Stimulated activated CD4-positive, alpha-beta T cell treated with anti-CD3 and anti-CD28 coated beads, Interleukin-15, amount 100 ng/mL, for 1 hour (primary cell): ENCODE data around the gene FAU.
"Not testable (repeated sequence)": the region's sequence is repeated elsewhere in the genome, so short reads cannot be mapped to it uniquely, and the experiment has no call there.

Source experiments
- DNase-seq, 2 donors: peaks; one replicate each; pipeline ENCODE4 v3.0.0-alpha.2; 2020; ENCODE audit warnings: low read depth in 1 of 2, low spot score in 1 of 2

FAU gene

GRCh38 chr11:65121447-65121864 is 478 bp downstream of the FAU start:
- DNase-seq: no peak

- no peak for DNase-seq
These were observed 1.1 kb downstream of the FAU start for GRCh38 chr11:65120831-65121230.

- no peak for DNase-seq
These were observed 2.3 kb downstream of the FAU start for GRCh38 chr11:65119670-65119995.

- DNase-seq: not testable (repeated sequence)
These were observed 2.9 kb downstream of the FAU start for GRCh38 chr11:65118891-65119669.

- DNase-seq: no peak
These were observed 3.7 kb downstream of the FAU start for GRCh38 chr11:65118097-65118837.

GRCh38 chr11:65117206-65118096 is 4.5 kb downstream of the FAU start, which contains the start of gene ZNHIT2:
ZNHIT2 (minus strand) TSS chr11:65117701; CDS start chr11:65117653, 48 bp downstream.
- peak; percentile 99 to 100 for DNase-seq

- DNase-seq: peak in 1 of 2 donors; percentile 45
These were observed 5.3 kb downstream of the FAU start for GRCh38 chr11:65116370-65117205.

- no peak for DNase-seq
These were observed 6.4 kb downstream of the FAU start for GRCh38 chr11:65115361-65116082.

GRCh38 chr11:65114538-65115171 is 7.3 kb downstream of the FAU start:
- DNase-seq: no peak

GRCh38 chr11:65113839-65114238 is 8.1 kb downstream of the FAU start:
- no peak for DNase-seq

- no peak for DNase-seq
These were observed 8.6 kb downstream of the FAU start for GRCh38 chr11:65113361-65113756.

GRCh38 chr11:65112546-65113360 is 9.2 kb downstream of the FAU start:
- peak; percentile 60 to 65 for DNase-seq

- peak; percentile 87 to 90 for DNase-seq
These were observed 10.0 kb downstream of the FAU start, which contains the start of gene TM7SF2 for GRCh38 chr11:65111744-65112545. TM7SF2 (plus strand) TSS chr11:65111872; CDS start chr11:65112016, 144 bp downstream.

GRCh38 chr11:65111159-65111743 is 10.7 kb downstream of the FAU start:
- DNase-seq: no peak

GRCh38 chr11:65110354-65110861 is 11.5 kb downstream of the FAU start:
- DNase-seq: peak; percentile 92 to 95

GRCh38 chr11:65109231-65110198 is 12.4 kb downstream of the FAU start:
- DNase-seq: no peak
